ENCODE results near the gene NR1H4.
"Not testable (repeated sequence)": the region's sequence is repeated elsewhere in the genome, so short reads cannot be mapped to it uniquely, and the experiment has no call there.

DNA sequence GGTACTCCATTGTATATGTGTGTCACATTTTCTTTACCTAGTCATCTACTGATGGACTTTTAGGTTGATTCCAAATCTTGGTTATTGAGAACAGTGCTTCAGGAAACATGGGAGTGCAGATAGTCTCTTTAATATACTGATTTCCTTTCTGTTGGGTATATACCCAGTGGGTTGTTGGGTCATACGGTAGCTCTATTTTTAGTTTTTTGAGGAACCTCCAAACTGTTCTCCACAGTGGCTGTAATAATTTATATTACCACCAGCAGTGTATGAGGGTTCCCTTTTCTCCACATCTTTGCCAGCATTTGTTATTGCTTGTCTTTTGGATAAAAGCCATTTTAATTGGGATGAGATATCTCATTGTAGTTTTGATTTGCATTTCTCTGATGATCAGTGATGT, 129.3 kb downstream of the NR1H4 start:
- TF ChIP-seq CTCF (IDR thresholded peaks at IDR 0.05); ZFX (IDR thresholded peaks at IDR 0.05; ENCODE audit: borderline replicate concordance): not testable (repeated sequence)
